ENCODE data around the gene SCLY.

Gene SCLY

GRCh38 chr2:238077292-238077691 lies 16.5 kb downstream of the SCLY start:
- no peak for DNase-seq

- DNase-seq = no peak
Observed at GRCh38 chr2:238079874-238080327, 19.1 kb downstream of the SCLY start.

- DNase-seq = no peak
Observed at GRCh38 chr2:238080518-238080917, 19.7 kb downstream of the SCLY start.

- DNase-seq = no peak
Observed at GRCh38 chr2:238081150-238081549, 20.3 kb downstream of the SCLY start.

GRCh38 chr2:238081561-238081960 lies 20.8 kb downstream of the SCLY start:
- DNase-seq = no peak

- DNase-seq = no peak
Observed at GRCh38 chr2:238082151-238082550, 21.4 kb downstream of the SCLY start.

- DNase-seq = no peak
Observed at GRCh38 chr2:238082827-238083226, 22.0 kb downstream of the SCLY start.

- DNase-seq = no peak
Observed at GRCh38 chr2:238083919-238084318, 23.1 kb downstream of the SCLY start.

GRCh38 chr2:238084761-238085160 lies 24.0 kb downstream of the SCLY start:
- DNase-seq = no peak

- DNase-seq = no peak
Observed at GRCh38 chr2:238085899-238086298, 25.1 kb downstream of the SCLY start.

GRCh38 chr2:238087211-238087610 lies 26.4 kb downstream of the SCLY start:
- DNase-seq = no peak

GRCh38 chr2:238090887-238091286 lies 30.1 kb downstream of the SCLY start:
- no peak for DNase-seq

GRCh38 chr2:238091436-238092060 lies 30.7 kb downstream of the SCLY start:
- no peak for DNase-seq

GRCh38 chr2:238092486-238093035 lies 31.8 kb downstream of the SCLY start:
- peak; percentile 21 for DNase-seq

- DNase-seq = peak; percentile 24
Observed at GRCh38 chr2:238093181-238094140, 32.7 kb downstream of the SCLY start.

- DNase-seq = peak; percentile 27
Observed at GRCh38 chr2:238094438-238095022, 33.7 kb downstream of the SCLY start.

GRCh38 chr2:238095143-238095542 lies 34.3 kb downstream of the SCLY start:
- DNase-seq = no peak

- peak; percentile 33 for DNase-seq
Observed at GRCh38 chr2:238096311-238097011, 35.7 kb downstream of the SCLY start.

- peak; percentile 24 for DNase-seq
Observed at GRCh38 chr2:238097201-238097987, 36.6 kb downstream of the SCLY start.

- peak; percentile 99 for DNase-seq
Observed at GRCh38 chr2:238097988-238098871, 37.4 kb downstream of the SCLY start.

All from 8988T (cell line).